H54 (cell line): ENCODE data around the gene LRCH2.

Experiments
- DNase-seq: peaks from one replicate; pipeline ENCODE4 v3.0.0; 2011; ENCODE audit warnings: low spot score, mixed read lengths; ENCODE audit not compliant: insufficient read length
- FAIRE-seq: peaks from 3 replicates; lab custom pipeline; 2011; peaks lifted over from hg19 to GRCh38; lab: Jason Lieb, UNC
- POLR2A ChIP-seq: IDR thresholded peaks from 2 replicates; pipeline ENCODE4 v1.6.1; 2011; ENCODE audit warnings: low read depth, mild to moderate bottlenecking, low read length

LRCH2 gene

DNA sequence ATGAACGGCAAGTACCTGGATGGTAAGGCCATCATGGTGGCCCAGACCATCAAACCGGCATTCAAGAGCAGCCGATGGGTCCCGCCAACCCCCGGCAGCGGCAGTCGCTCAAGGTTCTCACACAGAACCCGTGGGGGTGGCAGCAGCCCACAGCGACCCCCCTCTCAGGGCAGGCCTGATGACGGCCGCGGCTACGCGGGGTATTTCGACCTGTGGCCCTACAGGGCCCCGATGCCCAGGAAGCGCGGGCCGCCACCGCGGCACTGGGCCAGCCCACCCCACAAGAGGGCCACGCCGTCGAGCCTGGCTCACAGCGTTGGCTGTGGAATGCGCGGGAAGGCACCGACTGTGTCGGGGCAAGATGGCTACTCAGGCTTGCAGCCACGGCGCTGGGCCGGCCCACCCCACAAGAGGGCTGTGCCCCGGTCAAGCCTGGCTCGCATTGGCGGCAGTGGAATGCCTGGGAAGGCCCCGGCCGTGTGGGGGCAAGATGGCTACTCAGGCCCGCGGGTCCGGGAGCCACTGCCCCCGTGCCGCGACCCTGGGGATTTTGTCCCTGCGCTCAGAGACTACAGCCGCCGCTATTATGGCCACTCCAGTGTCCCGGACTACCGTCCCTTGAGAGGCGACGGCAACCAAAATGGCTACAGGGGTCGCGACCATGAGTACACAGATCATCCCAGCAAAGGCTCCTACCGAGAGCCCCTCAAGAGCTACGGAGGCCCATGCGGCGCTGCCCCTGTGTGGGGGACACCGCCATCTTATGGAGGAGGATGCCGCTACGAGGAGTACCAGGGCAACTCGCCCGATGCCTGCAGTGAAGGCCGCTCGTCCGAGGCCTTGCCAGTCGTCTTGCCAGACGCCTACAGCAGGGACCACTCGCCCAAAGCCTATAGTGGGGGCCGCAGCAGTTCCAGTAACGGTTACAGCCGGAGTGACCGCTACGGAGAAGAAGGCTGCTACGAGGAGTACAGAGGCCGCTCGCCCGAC lies 44.0 kb downstream of the LRCH2 start:
- TF ChIP-seq POLR2A = no peak
- no peak for FAIRE-seq

DNA sequence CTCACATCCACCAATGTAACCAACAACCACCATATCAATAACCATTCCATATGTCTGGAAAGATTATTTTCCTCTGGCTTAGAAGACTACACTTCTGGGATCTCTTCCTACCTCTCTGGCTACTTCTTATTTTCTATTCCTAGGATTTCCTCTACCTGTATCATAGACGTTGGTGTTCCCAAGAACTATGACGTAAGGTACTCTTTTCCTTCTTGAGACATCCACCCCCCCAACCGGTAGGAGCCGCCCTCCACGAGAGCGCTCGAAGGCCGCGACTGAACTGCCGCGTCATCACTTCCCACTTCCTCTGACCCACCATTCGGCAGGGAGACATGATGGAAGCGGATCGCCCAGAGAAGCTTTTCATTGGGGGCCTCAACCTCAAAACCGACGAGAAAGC lies 44.8 kb downstream of the LRCH2 start, which contains the start of gene RBMXL3:
Gene RBMXL3, plus strand, starts transcription at position 301 of the 400 bp plus-strand sequence. Its CDS starts 32 bp downstream, at position 333.
- TF ChIP-seq POLR2A = no peak
- DNase-seq (no peak), FAIRE-seq (no peak)

More for the DNA sequence above, 44.0 kb downstream of the LRCH2 start:
- no peak for DNase-seq

DNA sequence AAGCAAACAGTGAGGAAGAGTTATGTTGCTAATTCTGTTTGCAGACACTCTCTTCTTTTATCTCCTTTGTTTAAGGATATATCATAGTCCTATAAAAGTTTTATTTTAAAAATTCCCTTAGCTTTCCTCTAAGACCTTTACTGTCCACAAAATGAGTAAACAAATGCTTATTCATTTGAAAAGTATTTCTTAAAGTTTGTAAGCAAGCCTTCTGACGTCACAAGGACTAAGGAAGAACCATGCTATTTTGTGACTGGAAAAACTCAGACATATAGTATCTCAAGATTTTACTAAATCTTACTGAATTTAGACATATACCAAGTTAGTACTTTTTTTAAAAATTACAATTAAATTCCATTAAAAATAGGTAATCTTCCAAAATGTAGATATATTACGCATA lies 49.9 kb downstream of the LRCH2 start:
- no peak for TF ChIP-seq POLR2A
- no peak for FAIRE-seq
- no peak for DNase-seq

DNA sequence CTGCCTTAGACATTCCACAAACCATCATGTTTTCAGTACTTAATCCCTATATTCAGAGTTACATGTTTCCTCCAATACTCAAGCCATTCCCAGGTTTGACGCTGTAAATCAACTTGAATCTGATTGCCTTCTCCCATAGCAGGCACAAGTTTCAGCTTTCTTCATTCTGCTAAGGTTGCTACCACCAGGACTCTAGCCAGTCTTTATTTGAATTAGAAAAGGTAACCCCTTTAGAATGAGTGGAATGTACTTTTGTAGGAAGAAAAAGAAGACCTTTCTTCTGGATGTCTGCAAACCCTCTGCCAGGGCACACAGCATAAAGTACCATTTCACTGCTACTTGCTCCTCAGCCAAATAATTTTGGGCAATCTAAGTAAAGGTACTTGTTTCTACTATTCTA lies 55.4 kb downstream of the LRCH2 start:
- no peak for DNase-seq
- TF ChIP-seq POLR2A = no peak
- no peak for FAIRE-seq

DNA sequence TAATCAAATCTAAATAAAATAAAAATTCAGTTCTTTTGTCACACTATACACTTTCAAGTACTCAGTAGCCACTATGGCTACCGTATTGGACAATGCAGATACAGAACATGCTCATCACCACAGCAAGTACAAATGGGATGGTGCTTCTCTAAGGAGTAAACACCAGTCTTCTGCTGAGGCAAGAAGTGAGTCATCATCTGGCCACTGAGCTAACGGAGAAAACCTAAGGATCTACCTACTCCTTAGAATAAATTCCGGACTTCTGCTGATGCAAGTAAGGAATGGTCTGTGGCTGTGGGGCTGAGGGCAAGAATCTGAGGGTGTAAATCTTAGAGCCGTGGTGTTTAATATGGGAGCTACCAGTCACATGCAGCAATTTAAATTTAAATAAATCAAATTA lies 56.0 kb downstream of the LRCH2 start:
- DNase-seq (no peak), FAIRE-seq (no peak)
- TF ChIP-seq POLR2A = no peak

DNA sequence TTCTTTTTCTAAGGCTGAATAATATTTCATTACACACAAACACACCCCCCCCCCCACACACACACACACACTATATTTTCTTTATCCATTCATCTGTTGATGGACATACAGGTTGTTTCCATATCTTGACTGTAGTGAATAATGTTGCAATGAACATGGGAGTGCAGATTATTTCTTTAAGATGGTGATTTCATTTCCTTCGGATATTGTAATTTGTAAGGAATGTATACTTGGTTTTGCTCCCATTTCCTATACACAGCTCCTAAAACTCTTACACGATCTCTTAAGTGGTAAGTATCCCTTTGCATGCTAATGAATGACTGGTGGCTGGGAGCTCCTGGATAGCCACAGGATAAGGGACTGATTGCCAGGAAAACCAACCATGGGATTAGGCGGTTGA lies 59.3 kb downstream of the LRCH2 start:
- FAIRE-seq (no peak), DNase-seq (no peak)
- TF ChIP-seq POLR2A = no peak

DNA sequence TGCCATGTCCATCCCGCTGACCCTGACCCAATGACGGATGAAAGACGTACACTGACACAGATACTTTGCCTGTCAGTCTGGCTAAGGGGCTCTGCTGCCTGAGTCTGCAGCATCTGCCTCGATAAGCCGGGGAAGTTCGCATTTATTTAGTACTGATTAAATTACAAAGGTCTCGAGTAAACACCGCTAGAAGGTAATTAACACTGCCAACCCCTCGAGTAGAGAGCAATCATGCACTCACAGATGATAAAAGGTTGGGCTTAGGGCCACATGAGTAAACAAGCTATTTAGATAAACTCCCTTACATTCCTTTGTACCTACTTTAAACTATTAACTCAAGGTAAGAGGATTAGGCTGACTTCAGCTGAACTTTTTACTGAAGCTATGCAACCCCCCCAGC lies 60.7 kb downstream of the LRCH2 start:
- TF ChIP-seq POLR2A = no peak
- no peak for FAIRE-seq
- DNase-seq = no peak

DNA sequence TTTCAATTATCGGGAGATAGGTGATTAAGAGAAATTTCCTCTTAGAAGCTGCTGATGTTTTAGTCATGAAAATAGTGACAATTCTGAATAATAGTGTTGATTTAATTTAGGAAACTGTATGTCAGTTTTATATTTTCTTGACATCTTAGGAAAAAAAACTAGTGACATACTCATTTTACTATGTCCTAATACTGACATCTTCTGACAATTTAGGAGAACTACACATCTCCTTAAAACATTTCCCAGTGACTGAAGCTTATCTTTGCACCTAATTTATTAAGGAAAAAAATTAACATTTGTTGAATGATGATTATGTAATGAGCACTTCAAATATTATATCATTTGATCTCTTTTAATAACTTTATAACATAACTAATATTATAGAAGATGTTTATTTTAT lies 86.7 kb downstream of the LRCH2 start:
- TF ChIP-seq POLR2A = no peak
- no peak for DNase-seq
- FAIRE-seq = no peak

DNA sequence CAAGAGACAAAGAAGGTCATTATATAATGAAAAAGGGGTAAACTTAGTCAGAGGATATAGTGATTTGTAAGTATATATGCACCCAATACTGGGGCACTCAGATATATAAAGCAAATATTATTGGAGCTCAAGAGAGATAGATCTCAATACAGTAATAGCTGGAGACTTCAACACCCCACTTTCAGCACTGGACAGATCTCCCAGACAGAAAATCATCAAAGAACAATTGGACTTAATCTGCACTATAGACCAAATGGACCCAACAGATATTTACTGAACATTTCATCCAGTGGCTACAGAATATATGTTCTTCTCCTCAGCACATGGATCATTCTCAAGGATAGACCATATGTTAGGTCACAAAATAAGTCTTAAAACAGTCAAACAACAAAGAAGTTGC lies 91.8 kb downstream of the LRCH2 start:
- FAIRE-seq = no peak
- no peak for DNase-seq
- no peak for TF ChIP-seq POLR2A

DNA sequence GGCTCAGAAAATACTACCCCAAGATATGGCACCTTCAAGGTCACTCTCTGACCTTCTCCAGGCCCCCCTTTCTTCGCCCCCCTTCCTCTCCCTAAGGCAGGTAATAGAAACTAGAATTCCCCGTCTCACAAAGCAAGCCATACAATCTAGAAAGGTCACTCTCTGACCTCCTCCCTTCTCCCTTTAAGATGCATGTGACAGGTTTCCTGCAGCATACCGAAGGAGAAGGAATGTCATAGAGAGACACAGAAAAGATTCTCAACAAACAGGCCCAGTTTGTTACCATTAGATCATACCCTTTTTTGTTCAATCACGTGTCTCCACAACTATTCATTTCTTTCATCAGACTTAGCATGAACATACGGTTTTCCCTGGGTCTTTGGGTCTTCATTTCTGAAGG lies 95.9 kb downstream of the LRCH2 start:
- no peak for FAIRE-seq
- no peak for TF ChIP-seq POLR2A
- no peak for DNase-seq

DNA sequence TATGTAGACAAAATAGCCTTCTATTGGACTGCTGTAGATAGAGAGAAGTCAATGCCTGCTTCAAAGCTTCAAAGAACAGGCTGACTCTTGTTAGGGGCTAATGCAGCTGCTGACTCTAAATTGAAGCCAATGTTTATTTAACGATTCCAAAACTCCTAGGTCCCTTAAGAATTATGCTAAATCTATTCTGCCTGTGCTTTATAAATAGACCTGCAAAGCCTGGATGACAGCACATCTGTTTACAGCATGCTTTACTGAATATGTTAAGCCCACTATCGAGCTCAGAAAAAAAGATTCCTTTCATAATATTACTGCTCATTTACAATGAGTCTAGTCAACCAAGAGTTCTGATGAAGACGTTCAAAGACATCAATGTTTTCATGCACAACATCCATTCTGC lies 99.5 kb downstream of the LRCH2 start:
- no peak for FAIRE-seq
- DNase-seq = no peak
- TF ChIP-seq POLR2A = no peak

DNA sequence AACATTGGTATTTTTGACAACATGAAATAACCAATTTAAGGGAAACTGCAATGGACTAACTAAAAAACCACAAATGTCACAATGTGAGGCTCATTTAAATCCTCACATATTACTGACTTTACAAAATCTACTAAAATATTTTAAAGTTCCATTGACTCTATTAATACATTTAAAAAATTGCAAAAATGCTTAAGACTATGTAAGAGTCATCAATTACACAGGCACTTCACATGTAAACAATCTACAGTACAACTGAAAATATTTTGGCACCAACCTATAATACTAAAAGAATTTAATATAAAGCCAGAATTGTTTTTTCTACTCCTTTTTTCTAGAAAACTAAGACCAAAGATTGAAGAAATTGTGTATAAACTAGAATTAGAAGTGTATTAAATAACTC lies 121.5 kb downstream of the LRCH2 start:
- no peak for TF ChIP-seq POLR2A
- no peak for FAIRE-seq
- DNase-seq = no peak

DNA sequence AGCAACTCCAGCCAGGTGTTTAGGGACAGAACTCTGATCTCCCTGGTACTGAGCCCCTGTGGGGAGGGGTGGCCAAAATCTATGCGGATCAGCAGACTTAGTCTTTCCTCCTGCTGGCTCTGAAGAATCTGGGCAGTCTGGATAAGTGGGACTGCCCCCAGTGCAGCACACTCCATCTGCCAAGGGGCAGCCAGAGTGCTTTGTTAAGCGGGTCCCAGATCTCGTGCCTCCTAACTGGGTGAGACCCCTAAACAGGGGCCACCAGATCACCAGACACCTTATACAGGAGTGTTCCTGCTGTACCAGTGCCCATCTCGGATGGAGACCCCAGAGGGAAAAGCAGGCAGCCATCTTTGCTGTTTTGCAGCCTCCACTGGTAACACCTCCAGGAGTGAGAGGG lies 135.0 kb downstream of the LRCH2 start:
- FAIRE-seq = no peak
- no peak for DNase-seq
- no peak for TF ChIP-seq POLR2A

DNA sequence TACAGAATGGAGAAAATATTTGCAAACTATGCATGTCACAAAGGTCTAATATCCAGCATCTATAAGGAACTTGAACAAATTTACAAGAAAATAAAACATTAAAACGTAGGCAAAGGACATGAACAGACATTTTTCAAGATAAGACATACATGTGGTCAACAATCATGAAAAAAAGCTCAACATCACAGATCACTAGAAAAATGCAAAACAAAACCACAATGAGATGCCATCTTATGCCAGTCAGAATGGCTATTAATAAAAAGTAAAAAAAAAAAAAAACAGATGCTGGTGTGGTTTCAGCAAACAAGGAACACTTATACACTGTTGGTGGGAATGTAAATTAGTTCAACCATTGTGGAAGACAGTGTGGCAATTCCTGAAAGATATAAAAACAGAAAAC lies 140.7 kb downstream of the LRCH2 start:
- no peak for TF ChIP-seq POLR2A
- DNase-seq (no peak), FAIRE-seq (no peak)

DNA sequence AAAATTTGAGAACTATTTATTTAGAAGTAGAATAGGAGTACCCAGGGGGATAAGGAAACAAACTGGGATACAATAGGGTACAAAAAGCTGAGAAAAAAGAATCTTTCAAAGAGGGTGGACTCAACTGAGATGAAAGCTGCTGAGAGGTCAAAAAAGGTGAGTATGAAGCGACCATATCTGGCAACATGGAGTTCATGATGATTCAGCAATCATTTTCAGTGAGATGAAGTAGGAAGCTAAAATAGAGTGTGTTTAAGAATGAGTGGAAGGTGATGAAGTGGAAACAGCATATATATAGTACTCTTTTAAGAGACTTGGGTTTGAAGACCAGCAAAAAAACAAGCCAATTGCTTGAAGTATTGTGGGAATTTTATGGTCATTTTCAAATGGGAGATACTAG lies 144.5 kb downstream of the LRCH2 start:
- FAIRE-seq = no peak
- no peak for TF ChIP-seq POLR2A
- no peak for DNase-seq
